GM18870 (cell line): ENCODE results near the gene PPP2R5C.

Experiments
- ATAC-seq: cut with Tn5 transposase; IDR thresholded peaks from one replicate; pipeline ENCODE4 v1.9.1; 2021; ENCODE audit warnings: moderate library complexity; ENCODE audit not compliant: unreplicated experiment

PPP2R5C gene

DNA sequence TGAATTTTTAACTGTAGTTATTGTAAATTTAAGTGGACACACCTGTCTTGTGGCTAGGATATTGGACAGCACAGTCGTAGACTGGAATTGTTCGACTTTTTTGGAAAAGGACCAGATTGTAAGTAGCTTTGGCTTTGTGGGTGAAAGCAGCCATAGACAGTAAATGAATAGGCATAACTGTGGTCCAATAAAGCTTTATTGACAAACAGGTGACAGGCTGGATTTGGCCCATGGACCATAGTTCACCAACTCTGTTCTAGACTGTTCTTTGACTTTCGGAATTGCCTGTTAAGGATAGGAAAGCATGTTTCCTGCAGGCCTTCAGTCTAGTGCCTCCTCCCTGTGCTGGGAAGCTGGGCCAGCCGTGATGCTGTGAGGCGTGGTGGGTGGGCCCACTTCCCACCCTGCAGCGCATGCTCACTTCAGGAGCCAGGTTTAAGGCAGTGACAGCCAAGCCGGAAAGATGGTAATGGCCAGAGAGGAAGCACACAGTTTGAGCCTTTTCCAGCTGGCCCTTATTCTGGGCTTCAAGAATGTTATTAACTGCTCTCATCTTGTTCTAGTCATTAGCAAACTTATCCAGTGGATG is 51.8 kb downstream of the PPP2R5C start:
- no peak for ATAC-seq

GRCh38 chr14:101813833-101814232 is 52.3 kb downstream of the PPP2R5C start:
- no peak for ATAC-seq

DNA sequence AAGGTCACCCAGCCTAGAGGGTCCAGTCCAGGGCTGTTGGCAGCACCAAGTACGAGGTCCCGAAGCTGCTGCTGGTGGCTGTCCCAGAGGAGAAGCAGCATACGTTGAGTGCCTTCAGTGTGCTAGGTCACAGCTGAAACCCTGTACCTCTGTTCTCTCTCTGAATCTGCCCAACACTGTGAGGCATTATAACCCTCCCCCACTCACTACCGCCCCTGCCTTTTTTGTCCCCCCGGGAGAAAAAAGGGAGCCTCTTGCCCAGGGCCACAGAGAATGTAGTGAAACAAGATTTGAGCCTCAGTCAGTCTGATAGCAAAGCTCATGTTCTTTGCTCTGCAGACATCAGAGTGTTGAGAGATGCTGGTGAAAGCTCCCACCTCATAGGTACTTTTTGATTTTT is 53.4 kb downstream of the PPP2R5C start:
- ATAC-seq = no peak

GRCh38 chr14:101815994-101816393 is 54.5 kb downstream of the PPP2R5C start:
- ATAC-seq = no peak

- ATAC-seq = no peak
These were observed 56.0 kb downstream of the PPP2R5C start for GRCh38 chr14:101817501-101818001.

GRCh38 chr14:101819251-101819990 is 57.9 kb downstream of the PPP2R5C start:
- ATAC-seq = no peak

- no peak for ATAC-seq
These were observed 58.8 kb downstream of the PPP2R5C start for GRCh38 chr14:101820283-101820798.

- no peak for ATAC-seq
These were observed 60.0 kb downstream of the PPP2R5C start for GRCh38 chr14:101821528-101821927.

DNA sequence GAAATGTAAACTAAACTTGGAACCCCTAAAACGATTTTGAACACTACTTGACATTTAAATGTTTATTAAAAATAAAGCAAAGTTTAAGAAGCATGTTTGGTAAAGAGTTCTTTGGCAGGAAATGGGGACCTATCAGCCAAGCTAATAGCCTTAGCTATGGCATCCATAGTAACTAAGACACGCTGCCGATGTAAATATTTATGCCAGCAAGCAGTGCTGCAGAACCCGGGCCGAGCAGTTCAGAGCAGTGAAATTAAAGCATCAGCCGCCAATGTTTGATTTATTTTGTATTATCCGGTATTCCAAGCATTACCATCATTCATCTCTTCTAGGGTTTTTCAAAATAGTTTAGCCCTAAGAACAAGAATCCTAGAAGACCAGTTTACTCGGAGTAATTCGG is 61.6 kb downstream of the PPP2R5C start:
- no peak for ATAC-seq

DNA sequence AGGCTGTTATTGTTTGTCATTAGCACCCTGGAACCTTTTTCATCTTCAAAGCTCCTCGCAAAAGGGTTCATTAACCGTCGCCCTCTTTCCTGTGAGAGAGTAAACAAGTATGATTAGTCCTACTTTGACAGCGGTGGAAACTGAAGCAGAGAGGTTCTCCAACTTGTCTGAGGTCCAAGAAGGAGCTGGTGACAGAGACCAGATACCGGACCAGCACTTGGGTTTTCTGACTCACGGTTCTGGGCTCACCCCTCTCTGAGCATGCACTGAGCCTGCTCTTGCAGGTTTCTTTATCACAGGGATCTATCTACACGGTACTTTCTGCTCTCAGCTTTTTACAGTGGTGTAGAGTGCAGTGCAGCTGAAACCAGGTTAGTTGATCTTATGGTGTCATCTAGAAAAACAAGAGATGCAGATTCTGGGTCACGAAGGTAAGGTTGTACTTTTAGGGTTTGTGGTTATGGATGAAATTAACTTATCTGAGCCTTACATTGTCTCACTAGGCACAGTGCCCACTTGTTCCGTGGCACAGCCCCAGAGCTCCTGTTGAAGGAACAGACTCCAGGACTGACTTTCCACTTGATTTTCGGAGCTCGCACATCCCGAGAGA is 62.1 kb downstream of the PPP2R5C start:
- ATAC-seq = peak; percentile 46

- ATAC-seq = no peak
These were observed 62.8 kb downstream of the PPP2R5C start for GRCh38 chr14:101824339-101824727.

- no peak for ATAC-seq
These were observed 64.3 kb downstream of the PPP2R5C start for GRCh38 chr14:101825797-101826196.

DNA sequence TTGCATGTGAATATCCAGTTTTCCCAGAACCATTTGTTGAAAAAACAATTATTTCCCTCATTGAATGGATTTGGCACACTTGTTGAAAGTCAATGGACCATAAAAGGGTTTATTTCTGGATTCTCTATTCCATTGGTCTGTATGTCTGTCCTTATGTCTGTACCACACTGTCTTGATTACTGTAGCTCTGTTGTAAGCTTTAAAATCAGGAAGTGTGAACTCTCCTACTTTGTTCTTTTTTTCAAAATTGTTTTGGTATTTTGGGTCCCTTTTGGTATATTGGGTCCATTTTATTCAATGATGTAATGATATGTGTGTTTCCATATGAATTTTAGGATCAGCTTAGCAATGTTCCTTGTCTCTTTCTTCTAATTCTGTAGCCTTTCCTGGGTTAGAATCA is 64.8 kb downstream of the PPP2R5C start:
- no peak for ATAC-seq

- no peak for ATAC-seq
These were observed 65.8 kb downstream of the PPP2R5C start for GRCh38 chr14:101827286-101827685.

- no peak for ATAC-seq
These were observed 66.5 kb downstream of the PPP2R5C start for GRCh38 chr14:101828046-101828445.

DNA sequence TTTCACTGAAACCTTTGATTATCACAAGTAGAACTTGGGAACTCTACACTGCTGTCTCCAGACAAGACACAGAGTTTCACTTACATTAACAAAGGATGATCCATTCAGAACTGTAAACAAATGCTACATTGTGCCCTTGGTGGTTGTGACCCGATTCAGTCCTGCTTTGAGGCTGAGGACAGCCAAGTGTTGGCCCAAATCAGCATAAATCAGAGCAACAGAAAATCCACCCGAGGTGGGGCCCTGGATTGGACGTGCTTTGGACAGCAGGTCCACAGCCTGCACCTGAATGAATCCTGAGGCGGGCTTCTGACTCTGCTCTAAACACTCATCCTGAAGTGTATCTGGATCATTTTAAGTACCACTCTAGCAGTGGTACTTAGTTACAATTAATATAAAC is 68.8 kb downstream of the PPP2R5C start:
- ATAC-seq = no peak

DNA sequence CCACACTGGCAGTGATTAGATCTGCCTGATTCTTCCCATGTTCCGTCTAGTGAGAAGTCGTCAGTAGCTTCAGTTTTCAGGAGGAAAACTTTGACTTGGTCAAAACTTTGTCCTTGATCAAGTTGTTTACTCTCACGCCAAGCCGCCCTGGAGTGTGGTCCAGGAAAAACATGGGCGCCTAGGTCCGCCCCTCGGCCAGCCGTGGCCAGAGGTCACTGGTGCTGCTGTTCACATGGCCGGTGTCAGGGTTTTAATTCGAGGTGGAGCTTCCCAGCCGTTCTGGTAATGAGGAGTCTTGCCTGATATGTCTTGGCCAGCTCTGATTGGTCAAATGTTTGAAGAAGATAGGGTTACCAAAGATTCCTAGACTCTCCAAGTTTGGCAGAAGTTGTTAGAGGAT is 71.5 kb downstream of the PPP2R5C start:
- ATAC-seq = no peak

- no peak for ATAC-seq
These were observed 72.9 kb downstream of the PPP2R5C start for GRCh38 chr14:101834397-101834796.

- no peak for ATAC-seq
These were observed 73.5 kb downstream of the PPP2R5C start for GRCh38 chr14:101834800-101835547.

DNA sequence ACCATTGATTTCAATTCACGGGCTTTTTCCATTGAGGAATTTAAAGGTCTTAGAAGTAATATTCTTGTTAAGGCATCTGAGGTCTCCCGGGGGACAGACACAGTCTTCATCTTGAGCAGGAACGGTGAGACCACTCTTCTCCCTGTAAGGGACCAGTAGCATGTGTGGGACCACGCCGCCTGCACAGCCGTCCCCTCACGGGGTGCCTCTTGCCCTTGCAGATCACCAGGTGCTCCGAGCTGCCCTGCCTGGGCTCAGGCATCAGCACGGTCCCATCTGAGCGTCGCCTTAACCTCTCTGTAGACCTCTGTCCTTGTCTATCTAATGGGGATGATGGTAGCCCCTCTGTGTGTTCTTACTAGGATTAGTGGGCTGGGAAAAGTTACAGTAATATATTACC is 74.1 kb downstream of the PPP2R5C start:
- ATAC-seq = no peak

DNA sequence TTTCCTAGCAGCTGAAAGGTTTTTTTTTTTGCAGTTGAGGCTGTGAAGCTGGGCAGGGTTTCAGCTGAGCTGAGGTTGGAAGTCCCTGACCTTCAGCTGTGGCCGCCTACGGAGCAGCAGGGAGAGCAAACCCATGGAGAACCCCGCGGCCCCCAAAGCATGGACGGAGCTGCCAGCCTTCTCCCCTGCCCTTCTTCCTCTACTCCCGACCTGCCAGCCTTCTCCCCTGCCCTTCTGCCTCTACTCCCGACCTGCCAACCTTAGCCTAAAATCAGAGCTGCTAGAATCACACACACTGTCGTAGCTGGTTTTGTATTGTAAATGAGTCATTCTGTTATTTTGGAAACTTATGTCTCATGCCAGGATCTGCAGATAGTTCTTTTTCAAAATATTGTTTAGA is 74.6 kb downstream of the PPP2R5C start:
- no peak for ATAC-seq
